GM19023 (cell line): ENCODE results near the gene RPL32.
"Not testable (repeated sequence)": the region's sequence is repeated elsewhere in the genome, so short reads cannot be mapped to it uniquely, and the experiment has no call there.

Experiments used
- ATAC-seq: cut with Tn5 transposase; IDR thresholded peaks from one replicate; pipeline ENCODE4 v1.9.1; 2021; ENCODE audit warnings: mild to moderate bottlenecking, moderate library complexity; ENCODE audit not compliant: unreplicated experiment

Gene RPL32

DNA sequence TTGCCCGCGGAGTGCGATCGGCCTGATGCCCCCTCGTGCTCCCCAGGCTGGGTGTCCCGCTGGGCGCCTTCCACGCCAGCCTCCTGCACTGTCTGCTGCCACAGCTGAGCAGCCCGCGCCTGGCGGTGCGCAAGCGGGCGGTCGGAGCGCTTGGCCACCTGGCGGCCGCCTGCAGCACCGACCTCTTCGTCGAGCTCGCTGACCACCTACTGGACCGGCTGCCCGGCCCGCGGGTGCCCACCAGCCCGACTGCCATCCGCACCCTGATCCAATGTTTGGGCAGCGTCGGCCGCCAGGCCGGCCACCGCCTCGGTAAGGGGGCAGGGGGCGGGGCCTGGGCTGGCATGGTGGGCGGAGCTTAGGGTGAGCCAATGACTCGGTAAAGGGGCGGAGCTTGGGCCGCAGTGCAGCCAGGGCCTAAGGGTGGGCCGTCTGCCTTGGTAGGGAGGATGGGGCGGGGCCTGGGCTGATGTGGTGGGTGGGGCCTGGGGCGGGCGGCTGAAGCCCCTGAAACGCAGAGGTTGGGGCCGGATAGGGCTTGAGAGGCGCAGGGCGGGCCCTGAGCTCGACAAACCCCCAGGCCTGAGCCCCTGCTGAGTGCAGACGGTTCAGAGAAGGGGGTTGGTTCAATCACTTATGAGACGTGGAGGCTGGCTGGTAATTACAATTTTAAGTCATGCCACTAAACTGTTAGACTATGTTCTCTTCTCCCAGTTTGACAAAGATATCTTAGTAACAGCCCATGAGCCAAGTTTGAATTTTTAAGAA, 31.2 kb downstream of the RPL32 start:
- peak; percentile 99 for ATAC-seq

GRCh38 chr3:12809435-12809834, 31.9 kb downstream of the RPL32 start:
- ATAC-seq, result no peak

GRCh38 chr3:12809001-12809400, 32.4 kb downstream of the RPL32 start:
- ATAC-seq, result no peak

DNA sequence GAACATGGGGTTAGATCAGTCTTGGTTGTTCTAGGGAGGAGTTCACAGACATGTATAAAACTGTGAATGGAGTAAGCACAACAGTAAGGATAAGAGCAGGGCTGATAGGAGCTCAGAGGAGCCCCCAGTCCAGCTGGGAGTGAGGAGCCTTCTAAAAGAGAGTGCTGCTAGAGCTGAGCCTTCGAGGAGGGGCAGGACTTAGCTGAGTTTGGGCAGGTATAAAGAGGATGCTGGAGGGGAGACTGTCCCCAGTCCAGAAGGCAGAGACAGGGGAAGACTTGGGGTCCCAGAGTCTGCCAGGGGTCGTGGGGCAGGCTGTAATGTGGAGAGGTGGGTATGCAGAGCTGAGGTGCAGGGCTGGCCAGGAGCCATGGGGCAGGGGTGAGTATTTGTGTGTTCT, 32.8 kb downstream of the RPL32 start:
- ATAC-seq, result no peak

DNA sequence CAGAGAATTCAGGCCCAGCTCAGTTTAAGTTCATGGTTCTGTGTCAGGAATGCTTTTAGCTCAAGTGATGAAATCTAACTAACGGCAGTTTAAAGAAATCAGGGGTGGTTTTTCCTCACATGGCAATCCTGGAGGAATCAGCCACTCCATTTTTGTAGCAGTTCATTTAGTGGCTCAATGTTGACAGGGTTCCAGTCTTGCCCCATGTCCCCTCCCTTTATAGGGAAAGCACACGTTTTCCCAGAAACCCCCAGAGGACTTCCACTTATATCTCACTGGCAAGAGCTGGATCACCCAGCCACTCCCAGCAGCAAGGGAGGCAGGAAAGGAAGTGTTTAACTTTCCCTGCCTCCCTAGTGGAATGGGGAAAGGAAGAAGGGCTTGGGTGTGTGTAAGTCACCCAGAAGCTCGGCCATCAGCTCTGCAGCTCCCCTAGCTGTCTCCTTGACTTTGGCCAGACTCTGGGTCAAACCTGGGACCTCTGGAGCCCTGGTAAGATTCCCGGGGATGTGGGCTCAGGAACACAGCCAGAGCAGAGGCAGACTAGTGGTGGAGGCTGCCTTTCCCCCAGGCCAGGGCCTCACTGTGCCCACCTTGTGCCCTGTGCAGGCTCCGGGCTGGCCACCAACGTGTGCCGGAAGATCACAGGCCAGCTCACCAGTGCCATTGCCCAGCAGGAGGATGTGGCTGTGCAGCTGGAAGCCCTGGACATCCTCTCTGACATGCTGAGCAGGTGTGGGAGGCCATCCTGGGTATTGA, 33.6 kb downstream of the RPL32 start:
- ATAC-seq, result no peak

- ATAC-seq, result no peak
Measured at GRCh38 chr3:12807066-12807465, 34.3 kb downstream of the RPL32 start.

DNA sequence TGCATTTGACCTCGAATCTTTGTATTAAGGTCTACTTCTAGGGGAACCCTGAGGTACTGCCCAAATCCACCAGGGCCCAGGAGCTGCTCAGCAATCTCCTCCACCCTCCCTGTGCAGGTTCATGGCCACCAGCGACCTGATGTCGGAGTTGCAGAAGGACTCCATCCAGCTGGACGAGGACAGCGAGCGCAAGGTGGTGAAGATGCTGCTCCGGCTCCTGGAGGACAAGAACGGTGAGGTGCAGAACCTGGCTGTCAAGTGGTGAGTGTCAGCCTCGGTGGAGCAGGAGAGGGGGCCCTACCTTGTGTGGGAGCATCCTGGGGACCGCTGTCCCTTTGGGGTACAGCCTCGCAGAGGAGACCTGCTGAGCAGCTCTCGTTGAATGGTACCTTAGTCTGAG, 38.0 kb downstream of the RPL32 start:
- no peak for ATAC-seq

- ATAC-seq, result no peak
Measured at GRCh38 chr3:12799525-12800440, 41.6 kb downstream of the RPL32 start.

- no peak for ATAC-seq
Measured at GRCh38 chr3:12798559-12799179, 42.7 kb downstream of the RPL32 start.

DNA sequence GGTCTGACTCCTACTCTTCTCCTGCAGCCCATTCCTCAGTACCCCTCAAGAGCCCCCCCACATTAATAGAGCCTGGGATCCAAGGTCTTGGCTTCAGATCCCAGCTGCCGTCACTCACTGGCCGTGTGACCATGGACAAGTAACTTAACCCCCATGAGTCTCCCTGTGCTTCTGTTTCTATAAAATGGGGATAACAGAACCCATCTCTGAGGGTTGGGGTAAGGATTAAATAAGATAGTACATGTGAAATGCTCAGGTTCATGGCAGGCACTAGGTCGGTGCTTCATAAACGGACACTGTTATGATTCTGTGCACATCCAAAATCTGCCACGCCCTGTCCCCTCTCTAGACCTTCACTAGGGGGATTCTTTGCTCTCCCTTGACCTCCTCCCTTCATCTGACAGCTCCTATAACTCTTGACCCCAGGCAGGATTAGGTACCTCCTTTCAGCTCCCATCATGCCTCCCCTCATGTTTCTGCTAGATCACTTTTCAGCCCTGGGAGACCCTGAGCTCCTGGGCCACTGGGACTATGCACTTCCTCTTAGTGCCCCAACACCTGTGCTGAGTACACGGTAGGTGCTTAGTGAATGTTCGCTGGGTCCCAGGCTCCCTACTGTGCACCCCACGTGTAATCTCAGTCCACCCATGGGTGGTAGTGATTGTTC, 43.3 kb downstream of the RPL32 start:
- ATAC-seq, result no peak

DNA sequence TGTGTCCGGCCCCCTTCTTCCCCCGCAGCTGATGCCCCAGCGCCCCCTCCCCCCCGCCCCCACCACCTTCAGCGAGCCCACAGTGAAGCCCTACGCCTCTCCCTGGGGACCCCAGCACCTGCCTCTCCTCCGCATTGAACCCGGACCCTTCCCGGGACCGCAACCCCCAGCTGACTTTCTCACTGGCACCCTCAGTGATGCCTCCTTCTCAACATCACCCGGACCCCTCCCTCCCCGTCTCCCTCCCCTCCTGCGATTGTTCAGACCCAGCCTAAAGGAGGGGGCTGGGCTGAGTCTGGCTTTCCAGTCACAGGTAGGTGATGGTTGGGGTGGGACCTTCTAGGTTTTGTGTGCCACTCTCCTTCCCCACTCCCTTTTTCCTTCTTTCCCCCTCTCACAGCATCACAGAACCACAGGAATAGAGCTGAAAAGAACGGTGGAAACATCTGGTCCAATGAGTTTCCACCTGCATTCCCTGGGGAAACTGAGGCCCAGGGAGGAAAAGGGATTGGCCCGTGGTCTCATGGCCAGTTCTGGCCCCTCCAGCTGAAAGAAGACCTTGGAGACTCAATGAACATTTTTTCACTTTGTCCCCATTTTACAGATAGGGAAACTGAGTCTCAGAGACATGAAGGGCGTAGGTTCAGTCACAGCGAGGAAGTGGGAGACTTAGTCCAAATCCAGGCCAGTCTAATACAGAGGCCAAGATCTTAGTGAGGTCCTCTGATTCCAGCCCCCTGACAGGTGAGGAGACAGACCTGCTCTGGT, 44.1 kb downstream of the RPL32 start:
- ATAC-seq, result no peak

GRCh38 chr3:12796171-12797123, 44.9 kb downstream of the RPL32 start, which contains the start of gene CAND2:
Gene CAND2 (plus strand): TSS chr3:12796680. CDS start chr3:12796721, 41 bp downstream.
- ATAC-seq, result no peak

DNA sequence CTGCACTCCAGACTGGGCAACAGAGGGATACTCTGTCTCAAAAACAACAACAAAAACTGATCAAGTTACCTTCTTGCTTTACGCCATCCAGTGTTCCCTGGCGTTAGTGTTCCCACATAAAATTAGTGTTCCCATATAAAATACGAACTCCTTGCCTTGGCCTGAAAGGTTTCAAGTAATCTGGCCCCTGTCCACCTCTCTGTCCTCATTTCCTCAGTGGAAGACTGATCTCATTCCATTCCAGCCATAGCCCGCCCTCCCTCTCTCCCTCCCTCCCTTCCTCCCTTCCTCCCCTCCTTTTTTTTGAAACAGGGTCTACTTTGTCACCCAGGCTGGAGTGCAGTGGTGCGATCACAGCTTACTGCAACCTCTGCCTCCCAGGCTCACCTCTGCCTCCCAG, 47.7 kb downstream of the RPL32 start:
- no peak for ATAC-seq

DNA sequence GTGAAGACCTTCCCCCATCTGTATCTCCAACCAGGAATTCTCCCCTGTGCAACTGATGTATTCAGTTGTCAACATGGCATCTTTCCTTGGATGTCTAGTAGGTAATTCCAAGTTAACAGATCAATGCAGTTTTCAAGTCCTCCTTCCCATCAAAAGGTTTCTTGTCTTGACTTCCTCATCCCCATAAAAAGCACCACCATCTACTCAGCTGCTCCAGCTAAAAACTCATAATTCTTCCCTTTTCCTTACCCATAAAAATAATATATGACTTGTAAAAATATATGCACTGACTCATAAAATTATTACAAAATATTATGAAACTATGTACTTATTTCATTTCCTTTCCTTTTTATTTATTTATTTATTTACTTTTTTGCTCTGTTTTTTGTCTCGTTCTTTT, 49.9 kb downstream of the RPL32 start:
- ATAC-seq, result no peak

DNA sequence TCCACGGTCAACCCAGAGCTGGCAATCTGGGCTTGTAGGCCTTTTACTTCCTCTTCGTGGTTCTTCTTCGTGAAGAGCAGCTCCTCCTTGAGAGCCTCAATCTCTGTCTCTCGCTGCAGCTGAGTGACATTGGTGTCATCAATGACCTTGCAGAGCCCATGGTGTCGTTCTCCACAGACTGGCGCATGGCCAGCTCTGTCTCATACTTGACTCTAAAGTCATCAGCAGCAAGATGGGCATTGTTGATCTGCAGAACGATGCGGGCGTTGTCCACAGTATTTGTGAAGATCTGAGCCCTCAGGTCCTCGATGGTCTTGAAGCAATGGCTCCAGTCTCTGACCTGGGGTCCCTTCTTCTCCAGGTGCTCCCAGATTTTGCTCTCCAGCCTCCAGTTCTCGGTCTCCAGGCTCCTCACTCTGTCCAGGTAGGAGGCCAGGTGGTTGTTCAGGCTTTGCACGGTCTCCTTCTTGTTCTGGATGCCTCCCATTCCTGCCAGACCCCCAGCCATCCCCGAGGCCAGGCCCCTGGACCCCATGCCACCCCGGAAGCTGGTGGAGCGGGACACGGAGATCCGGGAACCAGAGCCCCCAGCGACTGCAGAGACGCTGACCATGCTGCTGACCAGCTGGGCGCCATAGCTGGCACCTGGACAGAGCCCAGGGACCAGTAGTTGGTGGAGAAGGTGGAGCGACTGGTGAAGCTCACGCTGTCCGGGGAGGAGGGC, 53.2 kb downstream of the RPL32 start:
- not testable (repeated sequence) for ATAC-seq

DNA sequence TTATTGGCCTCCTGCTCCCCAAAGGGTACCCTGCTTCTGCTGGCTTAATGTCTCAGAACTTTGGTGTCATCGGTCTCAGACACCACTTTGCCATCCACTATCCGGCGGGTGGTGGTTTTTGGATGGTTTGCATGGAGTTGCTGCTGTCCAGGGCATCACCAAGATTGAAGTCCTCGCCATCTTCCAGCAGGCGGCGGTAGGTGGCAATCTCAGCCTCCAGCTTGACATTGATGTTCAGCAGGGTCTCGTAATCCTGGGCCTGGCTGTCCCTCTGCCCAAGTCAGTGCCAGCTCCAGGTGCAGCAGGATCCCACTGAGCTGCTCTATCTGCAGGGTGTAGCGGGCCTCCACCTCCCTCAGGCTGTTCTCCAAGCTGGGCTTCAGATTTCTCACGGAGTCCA, 54.0 kb downstream of the RPL32 start:
- ATAC-seq, result not testable (repeated sequence)

DNA sequence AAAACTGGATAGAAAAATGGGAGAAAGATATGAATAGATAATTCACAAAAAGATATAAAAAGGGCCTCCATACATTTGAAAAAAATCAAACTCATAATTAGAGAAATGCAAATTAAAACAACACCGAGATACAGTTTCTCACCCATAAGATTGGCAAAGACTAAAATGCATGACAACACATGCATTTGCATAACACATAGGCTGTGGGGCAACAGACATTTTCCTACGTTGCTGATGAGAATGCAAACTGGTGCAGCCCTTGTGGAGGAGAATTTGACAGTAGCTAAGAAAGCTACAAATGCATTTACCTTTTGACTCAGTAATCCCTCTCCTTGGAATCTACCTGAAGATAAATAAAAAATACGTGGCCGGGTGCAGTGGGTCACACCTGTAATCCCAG, 56.3 kb downstream of the RPL32 start:
- ATAC-seq, result no peak
